A549 (cell line): Measurements from ENCODE around the gene C7. TPM values are rescaled to one million over a fixed set of nuclear protein-coding genes. Genes with fewer than 3 reads are reported as not detected.

Experiments
- ATAC-seq, 2 experiments: fragments of 200-7000 bp in 1 of 2; fragments of >200 bp in 1 of 2; cut with Nextera tagmentation in 1 of 2; cut with Tn5 transposase in 1 of 2; 3 replicates each; pipeline versions ENCODE4 v1.8.0 to v1.9.1; 2018 to 2020; ENCODE audit warnings: mild to moderate bottlenecking in 1 of 2, moderate library complexity in 1 of 2
- CTCF ChIA-PET: fragments of 300-600 bp; sonication (Branson Sonifier 250); formaldehyde crosslinking; extraction: SDS; loops from one replicate; lab custom pipeline; 2021; ENCODE audit warnings: antibody characterized with exemption, inconsistent platforms; lab: Yijun Ruan, JAX
- POLR2A ChIA-PET: fragments of 350-600 bp; formaldehyde crosslinking; extraction: SDS; loops from one replicate; lab custom pipeline; 2021; ENCODE audit warnings: antibody characterized with exemption, inconsistent platforms; lab: Yijun Ruan, JAX
- DNase-seq, 2 experiments: peaks; one replicate each; pipeline versions ENCODE4 v3.0.0 to v3.0.0-alpha.2; 2011 to 2016; ENCODE audit warnings: low read depth in 1 of 2, low spot score in 1 of 2
- FAIRE-seq: peaks from 2 replicates; lab custom pipeline; 2011; peaks lifted over from hg19 to GRCh38; lab: Jason Lieb, UNC
- H3K27ac ChIP-seq, 2 experiments: fragments of >200 bp; sonication (Bioruptor Twin); formaldehyde crosslinking; 3 replicates each; pipeline ENCODE4 v1.5.1; 2016 to 2017
- H3K4me1 ChIP-seq: fragments of >200 bp; sonication (Bioruptor Twin); formaldehyde crosslinking; 3 replicates; pipeline ENCODE4 v1.6.1; 2016
- H3K4me2 ChIP-seq: fragments of >200 bp; sonication (Bioruptor Twin); formaldehyde crosslinking; 3 replicates; pipeline ENCODE4 v1.6.1; 2016
- H3K4me3 ChIP-seq: fragments of >200 bp; sonication (Bioruptor Twin); formaldehyde crosslinking; 3 replicates; pipeline ENCODE4 v1.5.1; 2016
- H3K9me3 ChIP-seq: fragments of >200 bp; sonication (Bioruptor Twin); formaldehyde crosslinking; 3 replicates; pipeline ENCODE4 v1.6.1; 2016
- BHLHE40 ChIP-seq: IDR thresholded peaks from 2 replicates; pipeline ENCODE4 v1.6.1; 2012; ENCODE audit warnings: low read depth, low read length, inconsistent platforms
- CHD2 ChIP-seq: fragments of 150-350 bp; IDR thresholded peaks from 2 replicates; pipeline ENCODE4 v1.6.1; 2014; ENCODE audit warnings: low read length; ENCODE audit not compliant: partially characterized antibody
- EP300 ChIP-seq, 2 experiments: fragments of >200 bp; sonication (Bioruptor Twin); formaldehyde crosslinking; IDR thresholded peaks; 2 replicates in 1 of 2; 3 replicates in 1 of 2; pipeline ENCODE4 v1.6.1; 2016 to 2017
- GATA3 ChIP-seq: IDR thresholded peaks from 2 replicates; pipeline ENCODE4 v1.6.1; 2012; ENCODE audit warnings: borderline replicate concordance
- HDAC2 ChIP-seq: fragments of 200-600 bp; sonication (generic); IDR thresholded peaks from 2 replicates; pipeline ENCODE4 v1.6.1; 2016
- HEYL ChIP-seq: fragments of 250-450 bp; sonication (Bioruptor Pico); IDR thresholded peaks from 2 replicates; pipeline ENCODE4 v1.8.0; 2021; ENCODE audit warnings: mild to moderate bottlenecking, moderate library complexity
- HOXA7 ChIP-seq: fragments of 250-450 bp; sonication (Bioruptor Pico); IDR thresholded peaks from 2 replicates; pipeline ENCODE4 v1.5.0; 2020; ENCODE audit warnings: mild to moderate bottlenecking, moderate library complexity
- HOXB13 ChIP-seq: fragments of 250-450 bp; sonication (Bioruptor Pico); IDR thresholded peaks from 2 replicates; pipeline ENCODE4 v1.5.0; 2020; ENCODE audit warnings: low read depth, mild to moderate bottlenecking, moderate library complexity
- JUNB ChIP-seq: fragments of >200 bp; sonication (Bioruptor Twin); formaldehyde crosslinking; IDR thresholded peaks from 2 replicates; pipeline ENCODE4 v1.6.1; 2016
- KDM1A ChIP-seq: fragments of 200-600 bp; sonication (generic); IDR thresholded peaks from 2 replicates; pipeline ENCODE4 v1.6.1; 2016; ENCODE audit warnings: low read depth, mild to moderate bottlenecking
- MYC ChIP-seq: IDR thresholded peaks from 2 replicates; pipeline ENCODE4 v1.6.1; 2012; ENCODE audit warnings: mild to moderate bottlenecking, inconsistent platforms, low read length, improper control_type of control experiment, borderline replicate concordance
- NFE2L2 ChIP-seq: fragments of 150-350 bp; conservative IDR thresholded peaks from 2 replicates; pipeline ENCODE4 v1.6.1; 2014; ENCODE audit warnings: low read length
- RCOR1 ChIP-seq: fragments of 150-350 bp; IDR thresholded peaks from 2 replicates; pipeline ENCODE4 v1.6.1; 2014; ENCODE audit warnings: antibody characterized with exemption, low read length, low read depth
- RFX5 ChIP-seq: fragments of 450-650 bp; IDR thresholded peaks from 2 replicates; pipeline ENCODE4 v1.7.1; 2014; ENCODE audit warnings: antibody characterized with exemption, mild to moderate bottlenecking, moderate library complexity
- SMC3 ChIP-seq: fragments of >200 bp; sonication (Bioruptor Twin); formaldehyde crosslinking; IDR thresholded peaks from 3 replicates; pipeline ENCODE4 v1.6.1; 2018; ENCODE audit warnings: inconsistent platforms
- ZC3H11A ChIP-seq: fragments of 450-650 bp; IDR thresholded peaks from 2 replicates; pipeline ENCODE4 v1.6.1; 2014; ENCODE audit warnings: antibody characterized with exemption, mild to moderate bottlenecking
- ZFP36 ChIP-seq: fragments of 450-650 bp; IDR thresholded peaks from 2 replicates; pipeline ENCODE4 v1.6.1; 2014; ENCODE audit warnings: borderline replicate concordance; ENCODE audit not compliant: partially characterized antibody
- ZSCAN20 ChIP-seq: fragments of 250-450 bp; sonication (Bioruptor Pico); IDR thresholded peaks from 2 replicates; pipeline ENCODE4 v1.8.0; 2022; ENCODE audit warnings: mild to moderate bottlenecking, moderate library complexity
- WGBS: methylation state at CpG from one replicate; pipeline ENCODE4 v1.1.6; 2017; ENCODE audit errors: missing lambda C conversion rate; 5-methylcytosine and 5-hydroxymethylcytosine counted together
- polyA plus RNA-seq, 4 experiments: library from polyadenylated mRNA; depleted of rRNA in 3 of 4; stranded (reverse); fragments of >200 nt; fragmentation: RNase III in 1 of 4; extraction: RNeasy Plus Mini Kit Qiagen cat#74134 plus additional on column Dnase treatment in 1 of 4; gene quantifications; 2 replicates in 3 of 4; 3 replicates in 1 of 4; pipeline ENCODE4 v1.2.3, GENCODE V29; 2011 to 2017
- TF ChIP-seq, protein P1 (sequence below): fragments of 250-450 bp; sonication (Bioruptor Pico); IDR thresholded peaks from 2 replicates; pipeline ENCODE4 v1.5.0; 2021; ENCODE audit warnings: mild to moderate bottlenecking, moderate library complexity, borderline replicate concordance
- TF ChIP-seq, protein P2 (sequence below): fragments of >200 bp; sonication (Bioruptor Twin); formaldehyde crosslinking; IDR thresholded peaks from 3 replicates; pipeline ENCODE4 v1.6.1; 2016
- TF ChIP-seq, protein P3 (sequence below): fragments of 200-600 bp; sonication (generic); IDR thresholded peaks from 2 replicates; pipeline ENCODE4 v1.6.1; 2016; ENCODE audit warnings: antibody characterized with exemption, mild to moderate bottlenecking, moderate library complexity
- TF ChIP-seq, protein P4 (sequence below): fragments of >200 bp; sonication (Bioruptor Twin); formaldehyde crosslinking; IDR thresholded peaks from 2 replicates; pipeline ENCODE4 v1.6.1; 2016
- TF ChIP-seq, protein P5 (sequence below): fragments of >200 bp; sonication (Bioruptor Twin); formaldehyde crosslinking; IDR thresholded peaks from 3 replicates; pipeline ENCODE4 v1.5.1; 2016

The C7 gene
- polyA plus RNA-seq, 2 of the 4 experiments (the other 2 are of a cell fraction), result not detected

DNA sequence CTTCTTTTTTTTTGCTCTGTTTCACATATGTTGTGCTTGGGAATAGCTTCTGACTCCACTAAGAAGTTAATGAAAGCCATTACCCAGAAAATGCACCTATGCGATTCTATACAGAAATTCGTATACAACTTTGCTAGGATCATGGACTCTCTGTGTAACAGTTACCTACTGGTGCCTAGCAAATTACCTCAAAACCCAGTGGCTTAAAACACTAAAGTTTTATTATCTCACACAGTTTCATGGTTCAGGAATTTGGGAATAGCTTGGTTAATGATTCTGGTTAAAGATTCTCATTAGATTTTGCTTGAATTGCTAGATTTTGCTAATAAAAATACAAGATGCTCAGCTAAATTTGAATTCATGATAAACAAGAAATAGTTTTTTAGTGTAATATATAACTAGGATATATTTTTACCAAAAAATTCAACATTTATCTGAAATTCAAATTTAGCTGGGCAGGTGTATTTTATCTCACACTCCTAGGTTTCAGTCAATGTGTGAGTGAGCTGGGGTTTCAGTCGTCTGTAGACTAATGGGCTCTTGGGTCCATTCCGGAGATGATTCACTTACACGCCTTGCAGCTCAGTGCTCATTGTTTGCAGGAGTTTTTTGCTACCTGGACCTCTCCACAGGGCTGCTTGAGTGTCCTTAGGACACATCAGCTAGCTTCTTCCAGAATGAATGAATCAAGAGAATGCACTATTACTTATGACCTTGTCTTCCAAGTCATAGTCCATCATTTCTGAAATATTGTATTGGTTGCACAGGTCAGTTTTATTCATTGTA, 86.7 kb downstream of the C7 start:
- ChIA-PET POLR2A (no interaction called here), CTCF (no interaction called here)
- TF ChIP-seq JUNB (no peak), ZFP36 (no peak), NFE2L2 (no peak), ZSCAN20 (CRISPR knock-in tag) (no peak), KDM1A (no peak), GATA3 (no peak), EP300 (IDR thresholded peaks at IDR 0.05) (no peak), HEYL (no peak), CHD2 (no peak), MYC (no peak), BHLHE40 (no peak), HDAC2 (no peak), ZC3H11A (no peak), SMC3 (no peak)
- TF ChIP-seq, protein P1, sequence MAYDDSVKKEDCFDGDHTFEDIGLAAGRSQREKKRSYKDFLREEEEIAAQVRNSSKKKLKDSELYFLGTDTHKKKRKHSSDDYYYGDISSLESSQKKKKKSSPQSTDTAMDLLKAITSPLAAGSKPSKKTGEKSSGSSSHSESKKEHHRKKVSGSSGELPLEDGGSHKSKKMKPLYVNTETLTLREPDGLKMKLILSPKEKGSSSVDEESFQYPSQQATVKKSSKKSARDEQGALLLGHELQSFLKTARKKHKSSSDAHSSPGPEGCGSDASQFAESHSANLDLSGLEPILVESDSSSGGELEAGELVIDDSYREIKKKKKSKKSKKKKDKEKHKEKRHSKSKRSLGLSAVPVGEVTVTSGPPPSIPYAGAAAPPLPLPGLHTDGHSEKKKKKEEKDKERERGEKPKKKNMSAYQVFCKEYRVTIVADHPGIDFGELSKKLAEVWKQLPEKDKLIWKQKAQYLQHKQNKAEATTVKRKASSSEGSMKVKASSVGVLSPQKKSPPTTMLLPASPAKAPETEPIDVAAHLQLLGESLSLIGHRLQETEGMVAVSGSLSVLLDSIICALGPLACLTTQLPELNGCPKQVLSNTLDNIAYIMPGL (CRISPR knock-in tag), result no peak
- TF ChIP-seq, protein P2, sequence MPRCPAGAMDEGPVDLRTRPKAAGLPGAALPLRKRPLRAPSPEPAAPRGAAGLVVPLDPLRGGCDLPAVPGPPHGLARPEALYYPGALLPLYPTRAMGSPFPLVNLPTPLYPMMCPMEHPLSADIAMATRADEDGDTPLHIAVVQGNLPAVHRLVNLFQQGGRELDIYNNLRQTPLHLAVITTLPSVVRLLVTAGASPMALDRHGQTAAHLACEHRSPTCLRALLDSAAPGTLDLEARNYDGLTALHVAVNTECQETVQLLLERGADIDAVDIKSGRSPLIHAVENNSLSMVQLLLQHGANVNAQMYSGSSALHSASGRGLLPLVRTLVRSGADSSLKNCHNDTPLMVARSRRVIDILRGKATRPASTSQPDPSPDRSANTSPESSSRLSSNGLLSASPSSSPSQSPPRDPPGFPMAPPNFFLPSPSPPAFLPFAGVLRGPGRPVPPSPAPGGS, result no peak
- TF ChIP-seq, protein P3, sequence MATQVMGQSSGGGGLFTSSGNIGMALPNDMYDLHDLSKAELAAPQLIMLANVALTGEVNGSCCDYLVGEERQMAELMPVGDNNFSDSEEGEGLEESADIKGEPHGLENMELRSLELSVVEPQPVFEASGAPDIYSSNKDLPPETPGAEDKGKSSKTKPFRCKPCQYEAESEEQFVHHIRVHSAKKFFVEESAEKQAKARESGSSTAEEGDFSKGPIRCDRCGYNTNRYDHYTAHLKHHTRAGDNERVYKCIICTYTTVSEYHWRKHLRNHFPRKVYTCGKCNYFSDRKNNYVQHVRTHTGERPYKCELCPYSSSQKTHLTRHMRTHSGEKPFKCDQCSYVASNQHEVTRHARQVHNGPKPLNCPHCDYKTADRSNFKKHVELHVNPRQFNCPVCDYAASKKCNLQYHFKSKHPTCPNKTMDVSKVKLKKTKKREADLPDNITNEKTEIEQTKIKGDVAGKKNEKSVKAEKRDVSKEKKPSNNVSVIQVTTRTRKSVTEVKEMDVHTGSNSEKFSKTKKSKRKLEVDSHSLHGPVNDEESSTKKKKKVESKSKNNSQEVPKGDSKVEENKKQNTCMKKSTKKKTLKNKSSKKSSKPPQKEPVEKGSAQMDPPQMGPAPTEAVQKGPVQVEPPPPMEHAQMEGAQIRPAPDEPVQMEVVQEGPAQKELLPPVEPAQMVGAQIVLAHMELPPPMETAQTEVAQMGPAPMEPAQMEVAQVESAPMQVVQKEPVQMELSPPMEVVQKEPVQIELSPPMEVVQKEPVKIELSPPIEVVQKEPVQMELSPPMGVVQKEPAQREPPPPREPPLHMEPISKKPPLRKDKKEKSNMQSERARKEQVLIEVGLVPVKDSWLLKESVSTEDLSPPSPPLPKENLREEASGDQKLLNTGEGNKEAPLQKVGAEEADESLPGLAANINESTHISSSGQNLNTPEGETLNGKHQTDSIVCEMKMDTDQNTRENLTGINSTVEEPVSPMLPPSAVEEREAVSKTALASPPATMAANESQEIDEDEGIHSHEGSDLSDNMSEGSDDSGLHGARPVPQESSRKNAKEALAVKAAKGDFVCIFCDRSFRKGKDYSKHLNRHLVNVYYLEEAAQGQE, result no peak
- Histone ChIP-seq H3K27ac (no peak overlapping the region), H3K4me3 (no peak overlapping the region), H3K9me3 (no peaks in the 10 kb centered on the region), H3K4me2 (no peak overlapping the region), H3K4me1 (no peaks in the 10 kb centered on the region)
- 52% methylated on average over 5 of the region's 5 CpGs for WGBS
- FAIRE-seq, result no peak
- peak in 1 of 2 experiments; percentile 5 for DNase-seq
- no peak for ATAC-seq

DNA sequence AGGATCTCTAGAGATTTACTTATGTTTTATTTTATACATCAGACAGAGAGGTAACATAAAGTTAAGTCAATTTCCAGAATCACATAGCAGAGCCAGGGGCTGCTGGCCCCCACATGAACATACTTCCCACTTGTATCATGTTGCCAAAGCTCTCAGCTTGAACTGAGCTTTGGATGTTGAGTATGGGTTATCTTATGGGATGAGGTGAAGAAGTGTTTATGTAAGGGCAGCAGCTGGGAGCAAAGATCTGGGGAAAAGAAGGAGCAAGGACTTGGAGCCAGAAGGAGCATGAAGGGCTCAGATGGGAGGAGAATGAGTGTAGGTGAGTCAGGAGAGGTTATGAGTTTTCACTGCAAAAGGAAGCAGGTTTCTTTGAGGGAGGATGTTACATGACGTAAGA, 89.8 kb downstream of the C7 start:
- TF ChIP-seq HEYL (no peak), RCOR1 (no peak), ZSCAN20 (CRISPR knock-in tag) (no peak), RFX5 (no peak), KDM1A (no peak), HOXB13 (CRISPR knock-in tag) (no peak), MYC (no peak), EP300 (IDR thresholded peaks at IDR 0.05) (no peak), SMC3 (no peak), HOXA7 (no peak), NFE2L2 (no peak)
- TF ChIP-seq, protein P4, sequence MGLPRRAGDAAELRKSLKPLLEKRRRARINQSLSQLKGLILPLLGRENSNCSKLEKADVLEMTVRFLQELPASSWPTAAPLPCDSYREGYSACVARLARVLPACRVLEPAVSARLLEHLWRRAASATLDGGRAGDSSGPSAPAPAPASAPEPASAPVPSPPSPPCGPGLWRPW, result no peak
- TF ChIP-seq, protein P5, sequence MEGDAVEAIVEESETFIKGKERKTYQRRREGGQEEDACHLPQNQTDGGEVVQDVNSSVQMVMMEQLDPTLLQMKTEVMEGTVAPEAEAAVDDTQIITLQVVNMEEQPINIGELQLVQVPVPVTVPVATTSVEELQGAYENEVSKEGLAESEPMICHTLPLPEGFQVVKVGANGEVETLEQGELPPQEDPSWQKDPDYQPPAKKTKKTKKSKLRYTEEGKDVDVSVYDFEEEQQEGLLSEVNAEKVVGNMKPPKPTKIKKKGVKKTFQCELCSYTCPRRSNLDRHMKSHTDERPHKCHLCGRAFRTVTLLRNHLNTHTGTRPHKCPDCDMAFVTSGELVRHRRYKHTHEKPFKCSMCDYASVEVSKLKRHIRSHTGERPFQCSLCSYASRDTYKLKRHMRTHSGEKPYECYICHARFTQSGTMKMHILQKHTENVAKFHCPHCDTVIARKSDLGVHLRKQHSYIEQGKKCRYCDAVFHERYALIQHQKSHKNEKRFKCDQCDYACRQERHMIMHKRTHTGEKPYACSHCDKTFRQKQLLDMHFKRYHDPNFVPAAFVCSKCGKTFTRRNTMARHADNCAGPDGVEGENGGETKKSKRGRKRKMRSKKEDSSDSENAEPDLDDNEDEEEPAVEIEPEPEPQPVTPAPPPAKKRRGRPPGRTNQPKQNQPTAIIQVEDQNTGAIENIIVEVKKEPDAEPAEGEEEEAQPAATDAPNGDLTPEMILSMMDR, result no peak
- POLR2A ChIA-PET, result no interaction called here
- Histone ChIP-seq H3K4me3 (no peak overlapping the region), H3K4me1 (no peaks in the 10 kb centered on the region), H3K4me2 (no peak overlapping the region), H3K9me3 (no peaks in the 10 kb centered on the region), H3K27ac (no peak overlapping the region)
- 69% methylated on average over 1 of the region's 1 CpG for WGBS
- ATAC-seq (no peak), DNase-seq (no peak), FAIRE-seq (no peak)
- CTCF ChIA-PET, result no interaction called here
